ENCODE results near the gene FHIT.

Gene FHIT

GRCh38 chr3:59813148-59813538, 1438.1 kb downstream of the FHIT start:
- H3K4me3 ChIP-seq (ENCODE audit: low read depth, low read length), result no peak overlapping the region
- DNase-seq (ENCODE audit: low read depth), result peak; percentile 19
- no peak for TF ChIP-seq CTCF (conservative IDR thresholded peaks at IDR 0.05; ENCODE audit: low read depth, low read length)

- peak; percentile 65 for DNase-seq (ENCODE audit: low read depth)
- TF ChIP-seq CTCF (conservative IDR thresholded peaks at IDR 0.05; ENCODE audit: low read depth, low read length), result peak; percentile 17
Observed at GRCh38 chr3:59812237-59813147, 1438.8 kb downstream of the FHIT start.

GRCh38 chr3:59811160-59811559, 1440.1 kb downstream of the FHIT start:
- no peak for DNase-seq (ENCODE audit: low read depth)
- TF ChIP-seq CTCF (conservative IDR thresholded peaks at IDR 0.05; ENCODE audit: low read depth, low read length), result no peak
- no peak overlapping the region for H3K4me3 ChIP-seq (ENCODE audit: low read depth, low read length)

More at GRCh38 chr3:59812237-59813147, 1438.8 kb downstream of the FHIT start:
- no peak overlapping the region for H3K4me3 ChIP-seq (ENCODE audit: low read depth, low read length)

GRCh38 chr3:59810606-59811005, 1440.6 kb downstream of the FHIT start:
- TF ChIP-seq CTCF (conservative IDR thresholded peaks at IDR 0.05; ENCODE audit: low read depth, low read length), result no peak
- no peak for DNase-seq (ENCODE audit: low read depth)
- no peak overlapping the region for H3K4me3 ChIP-seq (ENCODE audit: low read depth, low read length)

- TF ChIP-seq CTCF (conservative IDR thresholded peaks at IDR 0.05; ENCODE audit: low read depth, low read length), result peak; percentile 64
- peak; percentile 69 for DNase-seq (ENCODE audit: low read depth)
- no peak overlapping the region for H3K4me3 ChIP-seq (ENCODE audit: low read depth, low read length)
Observed at GRCh38 chr3:59809710-59810444, 1441.4 kb downstream of the FHIT start.

GRCh38 chr3:59809016-59809415, 1442.2 kb downstream of the FHIT start:
- H3K4me3 ChIP-seq (ENCODE audit: low read depth, low read length), result no peak overlapping the region
- TF ChIP-seq CTCF (conservative IDR thresholded peaks at IDR 0.05; ENCODE audit: low read depth, low read length), result no peak
- peak; percentile 48 for DNase-seq (ENCODE audit: low read depth)
